H9 (cell line): ENCODE measurements around the gene RUNDC3A. TPM values are rescaled to one million over a fixed set of nuclear protein-coding genes. Genes with fewer than 3 reads are reported as not detected.

Experiments
- DNase-seq: peaks from one replicate; pipeline ENCODE4 v3.0.0-alpha.2; 2017
- H2AFZ ChIP-seq: one replicate; pipeline ENCODE4 v1.6.1; 2013; ENCODE audit warnings: mild to moderate bottlenecking, low read length, control low read depth, moderate library complexity
- H2AK5ac ChIP-seq: 2 replicates; pipeline ENCODE4 v1.6.1; 2013; ENCODE audit warnings: low read length, control low read depth, mixed read lengths; ENCODE audit not compliant: insufficient read length
- H2BK120ac ChIP-seq: one replicate; pipeline ENCODE4 v1.6.1; 2013; ENCODE audit warnings: low read depth, mild to moderate bottlenecking, low read length, control low read depth, inconsistent platforms; ENCODE audit not compliant: poor library complexity, severe bottlenecking
- H2BK12ac ChIP-seq: 2 replicates; pipeline ENCODE4 v1.6.1; 2013; ENCODE audit warnings: low read length, control low read depth, mixed read lengths, low read depth; ENCODE audit not compliant: insufficient read length
- H2BK15ac ChIP-seq: 2 replicates; pipeline ENCODE4 v1.6.1; 2013; ENCODE audit warnings: low read depth, low read length, control low read depth
- H2BK20ac ChIP-seq: one replicate; pipeline ENCODE4 v1.6.1; 2013; ENCODE audit warnings: low read depth, mild to moderate bottlenecking, low read length, control low read depth, inconsistent platforms; ENCODE audit not compliant: poor library complexity, severe bottlenecking
- H2BK5ac ChIP-seq: 2 replicates; pipeline ENCODE4 v1.6.1; 2013; ENCODE audit warnings: low read length, control low read depth, mixed read lengths; ENCODE audit not compliant: insufficient read length
- H3K14ac ChIP-seq: 2 replicates; pipeline ENCODE4 v1.6.1; 2013; ENCODE audit warnings: low read length, control low read depth; ENCODE audit not compliant: insufficient read depth
- H3K18ac ChIP-seq: 2 replicates; pipeline ENCODE4 v1.6.1; 2013; ENCODE audit warnings: low read depth, mild to moderate bottlenecking, mixed read lengths, low read length, control low read depth; ENCODE audit not compliant: insufficient read length
- H3K23ac ChIP-seq: 2 replicates; pipeline ENCODE4 v1.6.1; 2013; ENCODE audit warnings: low read length, control low read depth, mixed read lengths, low read depth; ENCODE audit not compliant: insufficient read length
- H3K23me2 ChIP-seq: 2 replicates; pipeline ENCODE4 v1.6.1; 2013; ENCODE audit warnings: low read depth, mild to moderate bottlenecking, mixed read lengths, low read length, control low read depth; ENCODE audit not compliant: insufficient read length, poor library complexity, severe bottlenecking
- H3K27ac ChIP-seq: 2 replicates; pipeline ENCODE4 v1.5.1; 2013; ENCODE audit warnings: low read length, control low read depth, mixed read lengths, low read depth; ENCODE audit not compliant: insufficient read length
- H3K27me3 ChIP-seq: 2 replicates; pipeline ENCODE4 v1.6.1; 2013; ENCODE audit warnings: low read length, control low read depth, inconsistent platforms; ENCODE audit not compliant: insufficient read depth
- H3K4ac ChIP-seq: 2 replicates; pipeline ENCODE4 v1.6.1; 2013; ENCODE audit warnings: low read depth, mild to moderate bottlenecking, control low read depth, inconsistent platforms, low read length, moderate library complexity
- H3K4me1 ChIP-seq: 2 replicates; pipeline ENCODE4 v1.6.1; 2013; ENCODE audit warnings: low read length, control low read depth, inconsistent platforms; ENCODE audit not compliant: insufficient read depth
- H3K4me2 ChIP-seq: 2 replicates; pipeline ENCODE4 v1.6.1; 2013; ENCODE audit warnings: low read length, control low read depth, mixed read lengths; ENCODE audit not compliant: insufficient read length, insufficient read depth
- H3K56ac ChIP-seq: 2 replicates; pipeline ENCODE4 v1.6.1; 2013; ENCODE audit warnings: low read depth, mild to moderate bottlenecking, mixed read lengths, low read length, control low read depth; ENCODE audit not compliant: insufficient read length
- H3K79me1 ChIP-seq: 2 replicates; pipeline ENCODE4 v1.6.1; 2013; ENCODE audit warnings: low read depth, mild to moderate bottlenecking, moderate library complexity, low read length, control low read depth, inconsistent platforms; ENCODE audit not compliant: insufficient read depth, poor library complexity, severe bottlenecking
- H3K79me2 ChIP-seq: 2 replicates; pipeline ENCODE4 v1.6.1; 2013; ENCODE audit warnings: low read length, control low read depth, inconsistent platforms; ENCODE audit not compliant: insufficient read depth
- H3K9ac ChIP-seq: 2 replicates; pipeline ENCODE4 v1.6.1; 2013; ENCODE audit warnings: low read length, control low read depth, mixed read lengths; ENCODE audit not compliant: insufficient read length; ENCODE audit errors: extremely low read depth
- H3K9me3 ChIP-seq: one replicate; pipeline ENCODE4 v1.6.1; 2013; ENCODE audit warnings: low read depth, low read length, inconsistent platforms; ENCODE audit not compliant: control insufficient read depth
- H3T11ph ChIP-seq: one replicate; pipeline ENCODE4 v1.6.1; 2013; ENCODE audit warnings: mild to moderate bottlenecking, low read length, control low read depth, inconsistent platforms
- H4K20me1 ChIP-seq: one replicate; pipeline ENCODE4 v1.6.1; 2013; ENCODE audit not compliant: control insufficient read depth, insufficient read length, insufficient read depth
- H4K5ac ChIP-seq: 2 replicates; pipeline ENCODE4 v1.6.1; 2013; ENCODE audit warnings: low read depth, mild to moderate bottlenecking, mixed read lengths, low read length, control low read depth; ENCODE audit not compliant: insufficient read length
- H4K8ac ChIP-seq: replicated peaks from 2 replicates; pipeline ENCODE4 v1.6.1; 2013; ENCODE audit warnings: low read length, control low read depth, mixed read lengths, low read depth; ENCODE audit not compliant: insufficient read length
- H4K91ac ChIP-seq: 2 replicates; pipeline ENCODE4 v1.6.1; 2013; ENCODE audit warnings: low read depth, mild to moderate bottlenecking, moderate library complexity, mixed read lengths, low read length, control low read depth; ENCODE audit not compliant: insufficient read length
- H3K27ac Mint-ChIP-seq, 3 experiments: 2 replicates in 2 of 3; 3 replicates in 1 of 3; pipeline ENCODE4 v1.8.0; 2020 to 2021; ENCODE audit warnings: mixed read lengths in 3 of 3, mild to moderate bottlenecking in 1 of 3, moderate library complexity in 1 of 3
- H3K27me3 Mint-ChIP-seq: 2 replicates; pipeline ENCODE4 v1.8.0; 2021; ENCODE audit warnings: low read depth, mild to moderate bottlenecking, moderate library complexity, mixed read lengths
- H3K36me3 Mint-ChIP-seq, 3 experiments: 2 replicates in 2 of 3; 3 replicates in 1 of 3; pipeline ENCODE4 v1.8.0; 2020 to 2021; ENCODE audit warnings: low read depth in 3 of 3, mixed read lengths in 3 of 3; ENCODE audit not compliant: insufficient read depth in 1 of 3
- H3K4me1 Mint-ChIP-seq, 2 experiments: 2 replicates each; pipeline ENCODE4 v1.8.0; 2020; ENCODE audit warnings: mixed read lengths in 2 of 2
- H3K4me3 Mint-ChIP-seq, 2 experiments: 2 replicates in 1 of 2; 3 replicates in 1 of 2; pipeline ENCODE4 v1.8.0; 2020 to 2021; ENCODE audit warnings: mild to moderate bottlenecking in 2 of 2, mixed read lengths in 2 of 2, moderate library complexity in 1 of 2
- H3K9me3 Mint-ChIP-seq, 2 experiments: 2 replicates in 1 of 2; 3 replicates in 1 of 2; pipeline ENCODE4 v1.8.0; 2020; ENCODE audit warnings: mild to moderate bottlenecking in 2 of 2, mixed read lengths in 2 of 2, moderate library complexity in 1 of 2
- CTCF ChIP-seq: fragments of 200-600 bp; sonication (generic); conservative IDR thresholded peaks from 3 replicates; pipeline ENCODE4 v1.8.0; 2021; ENCODE audit warnings: antibody characterized with exemption, mild to moderate bottlenecking
- WGBS: extraction: QIAGEN DNeasy Blood & Tissue Kit; methylation state at CpG from one replicate; pipeline ENCODE4 v1.1.7; 2013; ENCODE audit warnings: missing lambda C conversion rate, low lambda C conversion rate, mixed read lengths; ENCODE audit not compliant: insufficient read length; ENCODE audit errors: extremely low coverage; 5-methylcytosine and 5-hydroxymethylcytosine counted together
- total RNA-seq: library from RNA; stranded (reverse); gene quantifications from 2 replicates; pipeline ENCODE4 v1.2.1, GENCODE V29; 2021

Gene RUNDC3A
- total RNA-seq, 1 experiment from 2014 or later = 3.8 TPM

GRCh38 chr17:44351961-44352827 is 43.8 kb downstream of the RUNDC3A start:
- no peaks in the 10 kb centered on the region for H4K20me1 ChIP-seq
- H2BK5ac ChIP-seq = no peak overlapping the region
- no peak overlapping the region for H3K56ac ChIP-seq
- Mint-ChIP-seq H3K27me3 (peaks cover 5% of the 10 kb centered on the region; the same call in 1 of the 2 replicates), H3K27ac (no peak overlapping the region), H3K36me3 (peaks cover 3 to 17% (median 6%) of the 10 kb centered on the region in 3 experiments; a peak in 6 of 7 replicates), H3K4me3 (peak overlapping the region in 1 of 2 experiments; percentile 77; a peak in 1 of 5 replicates), H3K4me1 (peaks cover 0 to 8% of the 10 kb centered on the region in 2 experiments; a peak in 2 of 4 replicates), H3K9me3 (no peaks in the 10 kb centered on the region; a peak in 1 of 5 replicates)
- H3K14ac ChIP-seq = no peak overlapping the region
- H4K5ac ChIP-seq = no peak overlapping the region
- H4K8ac ChIP-seq = no peak overlapping the region
- H3K4me2 ChIP-seq = no peak overlapping the region
- DNase-seq = peak; percentile 30
- no peak for TF ChIP-seq CTCF
- H4K91ac ChIP-seq = no peak overlapping the region
- no peaks in the 10 kb centered on the region for H3K79me1 ChIP-seq
- no peak overlapping the region for H2BK15ac ChIP-seq
- H3K23me2 ChIP-seq = peaks cover 3% of the 10 kb centered on the region
- H3K9me3 ChIP-seq = no peaks in the 10 kb centered on the region
- no peak overlapping the region for H2AK5ac ChIP-seq
- no peak overlapping the region for H3K9ac ChIP-seq
- no peak overlapping the region for H3K18ac ChIP-seq
- H3K4ac ChIP-seq = no peak overlapping the region
- H3T11ph ChIP-seq = no peak overlapping the region
- H2BK12ac ChIP-seq = no peak overlapping the region
- no CpG with 5 or more reads among the region's 36 CpGs for WGBS
- H2BK120ac ChIP-seq = no peak overlapping the region
- H3K27me3 ChIP-seq = no peaks in the 10 kb centered on the region
- H3K23ac ChIP-seq = no peak overlapping the region
- H2AFZ ChIP-seq = no peak overlapping the region
- no peaks in the 10 kb centered on the region for H3K4me1 ChIP-seq
- no peaks in the 10 kb centered on the region for H3K79me2 ChIP-seq
- no peak overlapping the region for H3K27ac ChIP-seq
- no peak overlapping the region for H2BK20ac ChIP-seq
